GM18951 (cell line): ENCODE measurements around the gene APOLD1.
"Not testable (repeated sequence)": the region's sequence is repeated elsewhere in the genome, so short reads cannot be mapped to it uniquely, and the experiment has no call there.

Source experiments
- POLR2A ChIP-seq: IDR thresholded peaks from 4 replicates; pipeline ENCODE4 v1.6.1; 2011; ENCODE audit warnings: mild to moderate bottlenecking; ENCODE audit not compliant: insufficient read length, insufficient read depth; ENCODE audit errors: extremely low read depth
- in situ Hi-C: fragments of 300-500 bp; cut with MboI; formaldehyde crosslinking; loops from one replicate; pipeline ENCODE4 v1.12.0; 2022; ENCODE audit warnings: low sequenced_read_pairs, mixed read lengths, inconsistent platforms; ENCODE audit not compliant: unreplicated experiment

The APOLD1 gene

DNA sequence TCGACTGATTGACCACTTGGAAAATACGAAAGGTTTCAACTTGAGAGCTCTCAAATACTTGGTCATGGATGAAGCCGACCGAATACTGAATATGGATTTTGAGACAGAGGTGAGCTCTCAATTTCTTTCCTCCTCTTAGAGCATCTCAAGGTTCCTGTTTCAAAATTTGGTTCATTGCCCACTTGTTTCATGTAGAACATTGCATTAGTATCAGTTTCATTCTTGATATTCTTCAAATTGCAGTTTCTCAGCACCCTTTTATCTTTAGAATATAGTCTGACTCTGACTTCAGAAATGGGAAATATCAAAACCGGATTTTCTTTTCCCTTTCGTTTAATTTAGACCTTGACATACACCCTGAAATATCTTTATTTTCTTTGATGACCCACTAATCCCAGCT lies 36.5 kb downstream of the APOLD1 start:
- TF ChIP-seq POLR2A = no peak
- in situ Hi-C loops = no loop called here

DNA sequence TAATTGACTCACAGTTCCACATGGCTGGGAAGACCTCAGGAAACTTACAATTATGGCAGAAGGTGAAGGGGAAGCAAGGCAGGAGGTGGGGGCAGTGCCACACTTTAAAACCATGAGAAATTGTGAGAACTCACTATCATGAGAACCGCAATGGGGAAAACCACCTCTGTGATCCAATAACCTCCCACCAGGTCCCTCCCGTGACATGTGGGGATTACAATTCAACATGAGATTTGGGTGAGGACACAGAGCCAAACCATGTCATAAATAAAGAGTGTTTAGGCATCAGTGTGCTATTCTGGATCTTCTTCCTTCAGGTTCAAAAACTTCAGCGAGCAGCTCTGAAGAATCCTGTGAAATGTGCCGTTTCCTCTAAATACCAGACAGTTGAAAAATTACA lies 37.4 kb downstream of the APOLD1 start:
- in situ Hi-C loops = no loop called here
- no peak for TF ChIP-seq POLR2A

DNA sequence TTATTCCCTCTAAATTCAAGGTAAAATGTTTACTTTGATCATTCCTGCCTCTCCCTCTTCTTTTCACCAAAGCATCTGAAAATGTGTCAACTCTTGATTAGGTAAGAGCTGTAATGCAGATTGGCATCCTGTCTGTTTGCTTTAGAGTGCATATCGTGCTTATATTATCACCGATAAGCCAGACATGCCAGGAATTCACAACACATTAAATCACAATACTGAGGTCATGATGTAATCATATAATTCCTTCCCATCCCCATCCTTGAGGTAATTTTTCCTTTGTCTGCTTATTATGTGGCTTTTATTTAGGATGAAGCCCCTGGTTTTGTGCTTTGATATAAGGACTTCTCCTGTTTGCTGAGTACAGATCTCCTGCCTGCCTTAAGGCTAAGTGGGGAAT lies 37.8 kb downstream of the APOLD1 start:
- in situ Hi-C loops = no loop called here
- TF ChIP-seq POLR2A = no peak

DNA sequence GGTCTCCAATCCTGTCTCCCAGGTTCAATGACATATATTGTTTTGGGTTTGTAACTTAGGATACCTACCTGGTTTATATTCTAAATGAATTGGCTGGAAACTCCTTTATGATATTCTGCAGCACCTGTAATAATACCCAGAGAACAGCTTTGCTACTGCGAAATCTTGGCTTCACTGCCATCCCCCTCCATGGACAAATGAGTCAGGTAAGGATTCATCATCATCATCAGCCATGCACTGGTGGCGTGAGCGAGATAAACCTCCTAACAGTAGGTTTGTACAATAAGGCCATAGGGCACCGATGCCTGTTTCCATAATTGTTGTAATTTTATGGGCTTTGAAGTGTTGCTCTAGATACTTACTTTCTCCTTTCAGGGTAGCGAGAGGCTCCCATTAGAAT lies 38.4 kb downstream of the APOLD1 start:
- no peak for TF ChIP-seq POLR2A
- in situ Hi-C loops = no loop called here

DNA sequence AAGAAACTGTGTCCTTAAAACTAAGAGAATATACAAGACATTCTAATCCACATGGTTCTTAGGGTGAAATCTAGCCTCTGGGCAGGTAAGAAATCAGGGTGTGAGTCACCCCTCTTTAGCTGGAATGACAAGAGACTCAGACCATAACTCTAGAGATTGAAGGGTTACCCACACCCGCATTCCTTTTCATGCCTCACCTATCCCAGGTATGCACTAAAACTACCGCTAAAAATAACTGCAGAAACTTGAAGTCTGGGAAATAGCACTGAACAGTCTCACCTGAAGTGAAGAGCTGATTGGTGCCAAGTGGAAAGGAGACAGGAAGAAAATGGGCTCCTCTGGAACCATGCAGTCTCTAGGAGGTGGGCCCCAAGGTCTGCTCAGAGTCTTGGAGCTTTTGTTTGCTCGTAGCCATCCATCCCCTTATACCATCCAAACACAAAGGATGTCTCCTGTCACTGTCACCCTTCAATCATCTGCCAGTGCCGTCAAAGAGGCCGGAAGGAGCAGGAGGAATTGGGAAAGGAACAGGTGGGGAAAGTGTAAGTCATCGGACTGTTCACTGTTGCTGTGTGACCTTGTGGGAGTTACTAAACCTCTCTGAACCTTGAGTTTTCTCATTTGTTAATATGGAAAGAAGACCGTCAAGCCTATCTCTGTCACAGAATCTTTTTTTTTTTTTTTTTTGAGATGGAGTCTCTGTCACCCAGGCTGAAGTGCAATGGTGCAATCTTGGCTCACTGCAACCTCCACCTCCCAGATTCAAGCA lies 50.1 kb downstream of the APOLD1 start:
- no peak for TF ChIP-seq POLR2A
- in situ Hi-C loops = no loop called here

DNA sequence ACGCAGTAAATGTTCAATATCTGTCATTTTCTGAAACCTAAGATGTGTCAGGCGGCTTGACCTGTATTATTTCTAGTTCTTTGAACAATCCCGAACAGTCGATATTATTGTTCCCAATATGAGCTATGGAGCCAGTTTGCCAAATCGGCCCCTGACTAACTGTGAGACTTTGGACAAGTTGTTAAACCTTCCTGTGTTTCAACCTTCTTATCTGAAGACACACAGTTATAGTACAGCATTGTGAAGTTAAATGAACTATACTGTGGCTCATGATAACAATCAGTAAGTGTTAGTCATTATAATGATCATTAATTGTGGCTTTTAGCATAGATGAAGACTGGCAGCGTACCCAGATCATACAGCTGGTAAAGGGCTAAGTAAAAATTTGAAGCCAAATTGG lies 51.1 kb downstream of the APOLD1 start:
- no peak for TF ChIP-seq POLR2A
- in situ Hi-C loops = no loop called here

DNA sequence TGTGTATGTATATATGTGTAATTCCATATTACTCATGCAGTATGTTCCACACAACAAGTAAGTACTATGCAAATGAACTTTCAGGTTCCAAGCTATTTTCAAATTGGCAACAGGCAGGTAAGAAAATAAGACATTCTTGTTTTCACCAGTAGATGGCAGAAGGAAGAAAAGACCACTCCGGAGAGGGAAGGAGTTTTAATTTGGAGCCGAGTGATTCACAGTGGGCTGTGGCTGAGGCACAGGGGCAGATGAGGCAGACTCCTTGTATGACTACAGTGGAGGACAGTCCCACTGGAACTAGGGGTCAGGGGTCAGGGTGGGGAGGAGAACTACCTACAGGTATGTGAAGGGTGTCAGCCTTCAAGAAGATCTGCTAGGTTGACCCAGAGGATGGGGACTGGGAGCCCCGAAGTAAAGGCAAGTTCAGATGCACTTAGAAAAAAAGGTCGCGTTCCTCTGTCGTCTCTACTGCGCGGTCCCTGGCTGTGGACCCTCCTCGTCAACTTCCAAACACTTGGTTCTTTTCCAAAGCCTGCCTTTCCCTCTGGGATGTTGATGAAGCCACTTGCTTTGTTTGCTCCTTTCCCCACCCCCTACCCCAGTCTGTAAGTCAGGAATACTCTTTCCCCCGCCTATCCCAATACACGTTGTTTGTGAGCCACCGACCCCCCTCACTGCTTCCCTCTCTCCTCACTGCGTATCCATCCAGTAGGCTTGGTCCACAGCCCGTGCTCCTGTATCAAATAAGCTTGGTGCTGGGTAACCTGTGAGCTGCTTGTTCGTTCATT lies 51.8 kb downstream of the APOLD1 start:
- TF ChIP-seq POLR2A = no peak
- in situ Hi-C loops = no loop called here

DNA sequence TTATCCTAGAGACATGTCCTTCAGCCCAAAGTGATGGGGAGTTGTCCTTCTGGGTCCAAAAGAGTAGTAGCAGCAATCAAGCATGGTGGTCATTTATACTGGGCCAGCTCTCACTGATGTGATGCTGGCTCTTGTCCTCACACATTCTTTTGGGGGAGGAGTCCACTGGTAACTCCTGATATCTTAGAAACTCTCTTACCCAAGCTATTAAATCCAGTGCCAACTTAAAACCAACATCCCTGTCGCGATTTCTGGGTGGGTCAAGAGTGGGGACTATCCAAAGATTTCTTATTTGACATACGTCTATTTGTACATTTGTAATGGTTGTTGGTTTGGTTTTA lies 52.3 kb downstream of the APOLD1 start:
- in situ Hi-C loops = no loop called here
- no peak for TF ChIP-seq POLR2A

DNA sequence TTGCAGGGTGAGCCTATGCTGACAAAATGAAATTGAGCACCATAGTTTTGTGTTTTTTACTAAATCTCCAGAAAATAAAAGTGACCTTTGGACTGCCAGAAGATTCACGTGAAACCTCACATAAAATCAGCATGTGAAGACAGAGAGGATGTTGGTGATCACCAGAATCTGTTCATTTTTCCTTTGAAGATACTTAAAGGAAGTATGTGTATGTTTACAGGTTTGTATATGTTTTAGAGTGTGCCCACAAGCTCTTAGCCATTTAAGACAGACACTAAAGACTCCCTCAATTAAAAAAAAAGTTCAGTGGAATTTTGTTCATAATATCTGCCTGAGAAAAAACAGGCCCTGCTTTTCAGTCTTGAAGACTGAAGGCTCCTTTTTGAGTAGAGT lies 53.5 kb downstream of the APOLD1 start:
- in situ Hi-C loops = no loop called here
- no peak for TF ChIP-seq POLR2A

DNA sequence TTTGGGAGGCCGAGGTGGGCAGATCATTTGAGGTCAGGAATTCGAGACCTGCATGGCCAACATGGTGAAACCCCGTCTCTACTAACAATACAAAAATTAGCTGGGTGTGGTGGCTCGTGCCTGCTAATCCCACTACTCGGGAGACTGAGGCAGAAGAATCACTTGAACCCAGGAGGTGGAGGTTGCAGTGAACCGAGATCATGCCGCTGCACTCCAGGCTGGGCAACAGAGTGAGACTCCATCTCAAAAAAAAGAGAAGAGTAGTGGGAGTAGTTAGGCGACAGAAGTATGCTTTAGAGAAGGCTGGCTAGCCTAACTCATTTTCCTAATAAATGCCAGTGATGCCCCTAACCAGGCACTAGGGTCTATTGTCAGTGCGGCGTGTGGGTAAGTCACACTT lies 54.0 kb downstream of the APOLD1 start:
- in situ Hi-C loops = not testable (repeated sequence)

DNA sequence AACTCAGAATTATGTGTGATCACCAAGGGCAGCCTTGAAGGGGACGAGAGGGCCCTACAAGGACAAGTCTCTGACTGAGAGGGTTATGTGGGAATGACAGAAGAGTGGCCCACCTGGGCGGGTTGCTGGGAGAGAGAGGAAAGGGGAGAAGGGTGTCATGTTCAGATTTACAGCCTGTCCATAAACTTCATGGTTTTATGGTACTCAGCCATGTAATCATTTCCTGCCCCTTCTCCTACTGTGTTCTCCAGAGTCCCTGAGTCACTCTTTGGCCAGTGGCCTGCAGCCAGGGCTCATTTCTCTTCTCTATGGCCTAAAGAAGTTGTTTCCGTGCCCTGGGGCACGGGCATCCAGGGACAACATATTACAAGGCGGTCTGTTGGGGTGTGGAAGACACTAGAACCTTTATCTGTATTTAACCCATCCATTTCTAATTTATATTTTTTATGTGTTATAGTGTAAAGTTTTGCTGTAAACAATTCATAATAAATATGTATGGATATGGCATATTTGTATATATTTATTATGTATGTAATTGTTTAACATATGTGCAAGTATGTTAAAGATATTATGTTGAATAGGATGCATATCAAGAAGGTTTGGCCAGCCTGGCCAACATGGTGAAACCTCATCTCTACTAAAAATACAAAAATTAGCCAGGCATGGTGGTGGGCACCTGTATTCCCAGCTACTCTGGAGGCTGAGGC lies 54.6 kb downstream of the APOLD1 start:
- in situ Hi-C loops = no loop called here
- TF ChIP-seq POLR2A = no peak

DNA sequence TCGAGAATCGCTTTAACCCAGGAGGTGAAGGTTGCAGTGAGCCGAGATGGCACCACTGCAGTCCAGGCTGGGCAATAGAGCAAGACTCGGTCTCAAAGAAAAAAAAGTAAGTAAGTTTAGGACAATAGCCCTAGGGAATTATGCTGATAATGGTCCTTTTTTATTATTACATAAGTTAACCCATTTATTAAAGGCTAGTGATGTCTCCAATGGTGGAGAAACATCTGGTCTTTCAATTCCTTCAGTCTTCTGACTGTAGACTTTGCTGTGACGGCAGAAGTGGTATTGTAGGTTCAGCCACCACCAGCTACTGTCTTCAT lies 55.1 kb downstream of the APOLD1 start:
- in situ Hi-C loops = no loop called here
- TF ChIP-seq POLR2A = no peak
